Measurements from ENCODE around the gene GTF2H1. TPM values are rescaled to one million over a fixed set of nuclear protein-coding genes. Genes with fewer than 3 reads are reported as not detected.

Gene GTF2H1
- total and polyA plus RNA-seq, 9 of the 15 experiments (the other 6 are each of a cell fraction or from before 2014, with no cell fraction given), result 56.9 to 126 (median 92.1) TPM

GRCh38 chr11:18329196-18329870 is 7.0 kb downstream of the GTF2H1 start (continued):
- peak; percentile 90 for TF ChIP-seq ZNF592 (IDR thresholded peaks at IDR 0.05)
- peak; percentile 39; the same call in 1 of the 2 replicates for TF ChIP-seq FOXM1 (IDR thresholded peaks at IDR 0.05; ENCODE audit: low read depth)
- TF ChIP-seq FOXM1 (CRISPR knock-in tag; IDR thresholded peaks at IDR 0.05; ENCODE audit: low read depth), result no peak
- TF ChIP-seq RBM25 (IDR thresholded peaks at IDR 0.05; ENCODE audit: low read depth, low read length, severe bottlenecking), result no peak
- TF ChIP-seq HNRNPH1 (optimal IDR thresholded peaks at IDR 0.05; ENCODE audit: low read depth, low read length), result no peak
- no peak for TF ChIP-seq NR2C2 (CRISPR knock-in tag; IDR thresholded peaks at IDR 0.05)
- 0 out of 2 replicates have a peak, but pooled peaks have one; percentile 24 for TF ChIP-seq NR2C2 (tag; IDR thresholded peaks at IDR 0.05)
- TF ChIP-seq NCOR1 (IDR thresholded peaks at IDR 0.05), result peak; percentile 30; the same call in 1 of the 2 replicates
- peak; percentile 93 for TF ChIP-seq BACH1 (tag; IDR thresholded peaks at IDR 0.05)
- TF ChIP-seq ELF1 (tag; IDR thresholded peaks at IDR 0.05), result peak; percentile 24; the same call in 1 of the 2 replicates
- no peak for TF ChIP-seq ZKSCAN3 (CRISPR knock-in tag; IDR thresholded peaks at IDR 0.05)
- peak; percentile 68 for TF ChIP-seq PKNOX1 (IDR thresholded peaks at IDR 0.05)
- TF ChIP-seq NCOA6 (IDR thresholded peaks at IDR 0.05), result no peak
- TF ChIP-seq C11orf30 (IDR thresholded peaks at IDR 0.05; ENCODE audit: low read depth), result peak; percentile 97
- peak; percentile 35; the same call in 1 of the 2 replicates for TF ChIP-seq CREM (IDR thresholded peaks at IDR 0.05; ENCODE audit: low read depth)
- TF ChIP-seq CC2D1A (IDR thresholded peaks at IDR 0.05), result 0 out of 2 replicates have a peak, but pooled peaks have one; percentile 19
- 0 out of 2 replicates have a peak, but pooled peaks have one; percentile 55 for TF ChIP-seq ETV5 (CRISPR knock-in tag; IDR thresholded peaks at IDR 0.05; ENCODE audit: low read depth)
- no peak for TF ChIP-seq BRF1 (IDR thresholded peaks at IDR 0.05; ENCODE audit: borderline replicate concordance, extremely low read depth, insufficient read length)
- peak; percentile 36; the same call in 1 of the 2 replicates for TF ChIP-seq ZBTB2 (IDR thresholded peaks at IDR 0.05)
- TF ChIP-seq ZHX1 (conservative IDR thresholded peaks at IDR 0.05; ENCODE audit: low read length), result no peak

Data from K562 (cell line).